Activated T-helper 17 cell treated with anti-CD3 and anti-CD28 coated beads, Interleukin-2, amount 50 U/mL, for 72 hours (primary cell): ENCODE results near the gene DENND2D. TPM values are rescaled to one million over a fixed set of nuclear protein-coding genes. Genes with fewer than 3 reads are reported as not detected.
A peak's percentile ranks its signal among the peaks of the same experiment; 100 is the strongest.

Experiments
- ATAC-seq: fragments of 150-1000 bp; cut with Tn5 transposase; replicated peaks from 2 replicates; pipeline ENCODE4 v1.10.0; 2021; ENCODE audit warnings: mild to moderate bottlenecking, moderate library complexity
- H3K27ac Mint-ChIP-seq: one replicate; pipeline ENCODE4 v1.8.0; 2022; ENCODE audit warnings: mixed read lengths
- H3K27me3 Mint-ChIP-seq: one replicate; pipeline ENCODE4 v1.8.0; 2022; ENCODE audit warnings: mixed read lengths
- H3K36me3 Mint-ChIP-seq: one replicate; pipeline ENCODE4 v1.8.0; 2022; ENCODE audit warnings: low read depth, mild to moderate bottlenecking, mixed read lengths
- H3K4me1 Mint-ChIP-seq: one replicate; pipeline ENCODE4 v1.8.0; 2022; ENCODE audit warnings: mixed read lengths
- H3K4me3 Mint-ChIP-seq: one replicate; pipeline ENCODE4 v1.8.0; 2022; ENCODE audit warnings: mild to moderate bottlenecking, mixed read lengths
- H3K9me3 Mint-ChIP-seq: one replicate; pipeline ENCODE4 v1.8.0; 2022; ENCODE audit warnings: mixed read lengths
- total RNA-seq, 2 donors: library from RNA; stranded (reverse); gene quantifications; one replicate each; pipeline ENCODE4 v1.2.3, GENCODE V29; 2022

DENND2D gene
- 100 to 1,000 TPM; 146 to 148 TPM for total RNA-seq

GRCh38 chr1:111199881-111200801 lies at the start of gene DENND2D:
Gene DENND2D, minus strand, starts transcription at chr1:111200646. Its CDS starts 187 bp downstream, at chr1:111200459.
- Mint-ChIP-seq H3K9me3 (no peaks in the 10 kb centered on the region), H3K4me3 (peak within 1 kb of the TSS; percentile 94), H3K4me1 (peaks cover 47% of the 10 kb centered on the region), H3K27me3 (no peaks in the 10 kb centered on the region), H3K27ac (peak within 1 kb of the TSS; percentile 96), H3K36me3 (peaks cover 54% of the 10 kb centered on the region)
- peak; percentile 75 for ATAC-seq

- Mint-ChIP-seq H3K9me3 (no peaks in the 10 kb centered on the region), H3K27me3 (no peaks in the 10 kb centered on the region), H3K4me3 (no peak overlapping the region), H3K36me3 (no peaks in the 10 kb centered on the region), H3K4me1 (peaks cover 9% of the 10 kb centered on the region), H3K27ac (no peak overlapping the region)
- ATAC-seq: no peak
Measured at GRCh38 chr1:111249960-111250359, 49.5 kb upstream of the DENND2D start.

GRCh38 chr1:111247125-111247838 lies 46.8 kb upstream of the DENND2D start:
- H3K27me3 Mint-ChIP-seq: no peaks in the 10 kb centered on the region
- no peaks in the 10 kb centered on the region for H3K9me3 Mint-ChIP-seq

GRCh38 chr1:111242805-111243523 lies 42.5 kb upstream of the DENND2D start:
- Mint-ChIP-seq H3K36me3 (no peaks in the 10 kb centered on the region), H3K4me1 (no peaks in the 10 kb centered on the region), H3K9me3 (no peaks in the 10 kb centered on the region), H3K4me3 (no peak overlapping the region), H3K27ac (no peak overlapping the region), H3K27me3 (no peaks in the 10 kb centered on the region)
- ATAC-seq: no peak

More at GRCh38 chr1:111247125-111247838, 46.8 kb upstream of the DENND2D start:
- ATAC-seq: no peak
- no peaks in the 10 kb centered on the region for H3K36me3 Mint-ChIP-seq
- H3K4me3 Mint-ChIP-seq: no peak overlapping the region
- H3K4me1 Mint-ChIP-seq: peaks cover 9% of the 10 kb centered on the region
- H3K27ac Mint-ChIP-seq: no peak overlapping the region

DNA sequence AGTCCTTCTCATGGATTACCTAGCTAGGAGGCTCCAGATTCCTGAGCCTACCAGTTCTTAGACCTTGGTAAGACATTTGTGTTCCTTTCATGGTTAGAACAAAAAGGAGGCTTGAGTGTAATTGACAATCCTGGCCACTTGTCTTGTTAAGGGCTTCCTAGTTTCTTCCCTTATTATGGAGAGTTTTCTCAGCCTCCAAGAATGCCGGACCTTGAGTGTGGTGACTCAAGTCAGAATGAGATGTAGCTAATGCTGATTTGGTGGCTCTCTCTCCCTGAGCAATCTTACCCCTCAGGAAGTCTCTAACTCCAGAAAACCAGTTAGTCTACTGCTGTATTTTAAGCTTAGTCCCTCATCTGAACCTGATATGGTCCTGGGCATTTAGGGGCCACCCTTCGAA lies 41.4 kb upstream of the DENND2D start:
- H3K27me3 Mint-ChIP-seq: no peaks in the 10 kb centered on the region
- no peaks in the 10 kb centered on the region for H3K9me3 Mint-ChIP-seq
- H3K36me3 Mint-ChIP-seq: no peaks in the 10 kb centered on the region
- ATAC-seq: no peak
- H3K27ac Mint-ChIP-seq: no peak overlapping the region
- H3K4me1 Mint-ChIP-seq: no peaks in the 10 kb centered on the region
- H3K4me3 Mint-ChIP-seq: no peak overlapping the region

DNA sequence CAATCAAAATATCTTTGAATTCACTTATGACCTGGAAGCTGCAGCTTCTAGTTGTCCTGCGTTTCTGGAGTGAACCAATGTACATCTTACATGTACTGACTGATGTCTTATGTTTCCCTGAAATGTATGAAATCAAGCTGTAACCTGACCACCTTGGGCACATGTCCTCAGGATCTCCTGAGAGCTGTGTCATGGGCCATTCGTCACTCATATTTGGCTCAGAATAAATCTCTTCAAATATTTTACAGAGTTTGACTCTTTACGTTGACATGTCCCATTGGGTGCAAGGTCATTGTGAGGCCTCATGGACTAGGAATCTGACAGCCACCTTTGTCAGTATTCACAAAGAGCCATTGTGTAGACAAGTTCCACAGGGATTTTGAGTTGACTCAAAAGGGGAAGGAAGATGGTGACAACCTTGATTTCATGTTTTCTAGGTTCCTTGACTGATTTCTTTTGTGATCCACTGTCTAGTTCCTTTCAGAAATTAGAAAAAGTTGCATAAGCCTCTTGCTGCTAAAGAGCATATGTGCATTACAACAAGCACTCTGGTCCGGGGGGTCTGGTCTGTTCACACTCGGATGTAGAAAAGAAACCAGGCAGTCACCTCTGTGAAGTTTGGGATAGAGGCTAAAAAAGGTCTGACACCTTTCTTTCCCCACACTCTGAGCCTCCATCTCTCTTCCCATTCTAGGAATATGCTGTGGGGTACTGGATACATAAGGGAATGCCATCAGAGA lies 37.8 kb upstream of the DENND2D start:
- ATAC-seq: no peak
- H3K27ac Mint-ChIP-seq: no peak overlapping the region
- H3K9me3 Mint-ChIP-seq: no peaks in the 10 kb centered on the region
- peaks cover 6% of the 10 kb centered on the region for H3K4me1 Mint-ChIP-seq
- H3K36me3 Mint-ChIP-seq: no peaks in the 10 kb centered on the region
- no peak overlapping the region for H3K4me3 Mint-ChIP-seq
- no peaks in the 10 kb centered on the region for H3K27me3 Mint-ChIP-seq

DNA sequence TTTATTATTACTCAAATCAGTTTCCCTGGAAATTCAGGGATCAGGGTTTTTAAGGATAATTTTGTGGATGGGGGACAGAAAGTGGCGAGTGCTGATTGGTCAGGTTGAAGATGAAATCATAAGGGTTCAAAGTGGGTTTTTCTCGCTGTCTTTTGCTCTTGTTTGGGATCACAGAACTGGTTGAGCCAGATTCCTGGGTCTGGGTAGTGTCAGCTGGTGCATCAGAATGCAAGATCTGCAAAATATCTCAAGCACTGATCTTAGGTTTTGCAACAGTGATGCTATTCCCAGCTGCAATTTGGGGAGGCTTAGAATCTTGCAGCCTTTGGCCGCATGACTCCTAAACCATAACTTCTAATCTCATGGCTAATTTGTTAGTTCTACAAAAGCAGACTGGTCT lies 36.4 kb upstream of the DENND2D start:
- H3K27ac Mint-ChIP-seq: no peak overlapping the region
- H3K4me1 Mint-ChIP-seq: peaks cover 6% of the 10 kb centered on the region
- no peaks in the 10 kb centered on the region for H3K9me3 Mint-ChIP-seq
- no peak overlapping the region for H3K4me3 Mint-ChIP-seq
- H3K36me3 Mint-ChIP-seq: no peaks in the 10 kb centered on the region
- no peak for ATAC-seq
- no peaks in the 10 kb centered on the region for H3K27me3 Mint-ChIP-seq

- no peaks in the 10 kb centered on the region for H3K36me3 Mint-ChIP-seq
- no peak overlapping the region for H3K27ac Mint-ChIP-seq
- H3K4me3 Mint-ChIP-seq: no peak overlapping the region
- H3K9me3 Mint-ChIP-seq: no peaks in the 10 kb centered on the region
- ATAC-seq: no peak
- no peaks in the 10 kb centered on the region for H3K27me3 Mint-ChIP-seq
- peaks cover 6% of the 10 kb centered on the region for H3K4me1 Mint-ChIP-seq
Measured at GRCh38 chr1:111236379-111236778, 35.9 kb upstream of the DENND2D start.

- Mint-ChIP-seq H3K27ac (no peak overlapping the region), H3K9me3 (no peaks in the 10 kb centered on the region), H3K36me3 (no peaks in the 10 kb centered on the region), H3K4me1 (peaks cover 14% of the 10 kb centered on the region), H3K4me3 (no peak overlapping the region), H3K27me3 (no peaks in the 10 kb centered on the region)
- ATAC-seq: peak; percentile 91
Measured at GRCh38 chr1:111234866-111235265, 34.4 kb upstream of the DENND2D start.

DNA sequence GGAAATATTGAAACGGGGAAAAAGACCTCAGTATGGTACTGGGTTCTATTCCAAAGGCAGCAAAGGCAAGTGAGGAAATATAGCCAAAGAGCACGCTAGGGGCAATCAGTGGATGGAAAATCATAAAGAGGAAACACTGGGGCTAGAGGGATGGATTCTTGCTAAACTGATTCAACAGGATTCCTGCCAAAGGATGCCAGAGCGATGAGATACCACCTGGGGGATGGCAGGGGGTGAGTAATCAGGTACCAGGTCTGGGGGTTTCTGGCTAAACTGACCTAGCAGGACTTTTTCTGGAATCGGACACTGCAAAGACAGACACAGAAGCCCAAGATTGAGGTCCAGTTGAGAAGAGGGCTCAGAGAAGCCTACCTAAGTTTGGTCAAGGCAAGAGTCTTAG lies 33.8 kb upstream of the DENND2D start:
- Mint-ChIP-seq H3K27me3 (no peaks in the 10 kb centered on the region), H3K36me3 (no peaks in the 10 kb centered on the region), H3K27ac (no peak overlapping the region), H3K9me3 (no peaks in the 10 kb centered on the region), H3K4me3 (no peak overlapping the region), H3K4me1 (peaks cover 16% of the 10 kb centered on the region)
- ATAC-seq: no peak

GRCh38 chr1:111232134-111232533 lies 31.7 kb upstream of the DENND2D start:
- H3K4me1 Mint-ChIP-seq: peaks cover 27% of the 10 kb centered on the region
- H3K27ac Mint-ChIP-seq: no peak overlapping the region
- no peaks in the 10 kb centered on the region for H3K36me3 Mint-ChIP-seq
- no peaks in the 10 kb centered on the region for H3K27me3 Mint-ChIP-seq
- ATAC-seq: no peak
- H3K9me3 Mint-ChIP-seq: no peaks in the 10 kb centered on the region
- H3K4me3 Mint-ChIP-seq: no peak overlapping the region

DNA sequence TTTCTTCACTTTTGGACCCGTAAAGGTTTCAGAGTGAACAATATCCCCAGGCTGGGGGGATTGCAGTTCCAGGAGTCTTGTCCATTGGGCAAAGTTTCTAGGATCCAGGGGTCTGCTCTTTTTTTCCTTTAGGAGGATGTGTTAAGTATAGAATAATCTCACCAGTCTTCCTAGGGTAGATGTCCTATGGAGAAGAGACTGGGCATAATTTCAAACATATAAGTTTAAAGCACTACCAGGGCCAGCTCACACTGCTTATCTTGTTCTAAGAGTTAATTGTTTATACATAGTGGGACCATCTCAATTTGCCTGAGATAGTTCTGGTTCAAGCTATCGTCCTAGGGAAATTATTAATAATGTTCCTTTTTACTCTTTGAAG lies 28.3 kb upstream of the DENND2D start:
- H3K36me3 Mint-ChIP-seq: no peaks in the 10 kb centered on the region
- H3K27me3 Mint-ChIP-seq: no peaks in the 10 kb centered on the region
- peaks cover 48% of the 10 kb centered on the region for H3K4me1 Mint-ChIP-seq
- ATAC-seq: no peak
- no peaks in the 10 kb centered on the region for H3K9me3 Mint-ChIP-seq
- H3K27ac Mint-ChIP-seq: peak overlapping the region; percentile 12
- peak overlapping the region; percentile 68 for H3K4me3 Mint-ChIP-seq

DNA sequence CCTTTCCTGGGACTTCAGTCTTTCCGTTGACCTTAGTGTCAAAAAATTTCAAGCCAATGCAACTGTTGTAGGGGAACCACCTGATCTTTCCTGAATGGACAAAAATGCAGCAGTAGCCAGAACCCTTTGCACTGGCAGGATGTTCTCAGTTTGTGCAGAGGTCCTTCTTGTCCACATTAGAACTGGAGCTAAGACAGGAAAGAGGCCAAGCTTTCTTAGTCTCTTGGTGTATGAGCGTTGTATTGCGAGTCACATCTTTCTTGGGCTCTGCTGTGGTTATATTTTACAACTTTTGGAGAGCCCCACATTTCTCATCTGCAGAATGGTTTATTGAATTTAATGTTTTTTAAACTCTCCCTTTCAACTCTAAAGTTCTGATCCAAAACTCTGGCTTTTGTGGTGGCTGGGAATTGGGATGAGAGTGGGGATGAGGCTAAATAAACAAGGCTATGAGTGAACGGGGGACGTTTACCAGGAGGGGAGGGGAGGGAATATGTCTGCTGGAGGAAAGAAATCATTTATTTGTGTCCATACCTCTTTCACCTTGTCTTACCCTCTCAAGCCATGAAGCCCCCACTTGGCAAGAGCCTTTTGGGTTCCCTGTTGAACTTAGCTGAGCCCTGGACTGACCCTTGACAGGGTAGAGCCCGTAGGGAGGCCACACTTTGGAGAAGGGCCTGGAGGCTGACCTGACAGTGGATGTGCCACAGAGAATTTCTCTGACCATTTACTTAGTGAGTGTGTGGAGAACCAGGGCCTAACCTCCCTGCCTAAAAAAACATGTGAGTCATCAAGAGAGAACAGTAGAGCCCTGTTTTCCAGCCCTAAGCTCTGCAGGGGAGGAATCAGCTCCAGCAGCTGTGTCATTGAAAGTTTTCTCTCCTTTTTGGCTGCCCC lies 27.7 kb upstream of the DENND2D start:
- Mint-ChIP-seq H3K4me1 (peaks cover 54% of the 10 kb centered on the region), H3K36me3 (no peaks in the 10 kb centered on the region), H3K27ac (peak overlapping the region; percentile 12), H3K4me3 (peak overlapping the region; percentile 68), H3K27me3 (no peaks in the 10 kb centered on the region), H3K9me3 (no peaks in the 10 kb centered on the region)
- peak; percentile 61 for ATAC-seq
